GM21619 (cell line): Measurements from ENCODE around the gene TMEM89.

Experiments used
- ATAC-seq: cut with Tn5 transposase; IDR thresholded peaks from one replicate; pipeline ENCODE4 v1.9.1; 2021; ENCODE audit not compliant: unreplicated experiment

Gene TMEM89

GRCh38 chr3:48591886-48592518 is 29.6 kb downstream of the TMEM89 start:
- ATAC-seq = no peak

- no peak for ATAC-seq
Measured at GRCh38 chr3:48591436-48591835, 30.1 kb downstream of the TMEM89 start.

- no peak for ATAC-seq
Measured at GRCh38 chr3:48588230-48588629, 33.3 kb downstream of the TMEM89 start.

- ATAC-seq = no peak
Measured at GRCh38 chr3:48587686-48588085, 33.9 kb downstream of the TMEM89 start.

- ATAC-seq = no peak
Measured at GRCh38 chr3:48585411-48585810, 36.2 kb downstream of the TMEM89 start.

- ATAC-seq = no peak
Measured at GRCh38 chr3:48584836-48585235, 36.7 kb downstream of the TMEM89 start.

- ATAC-seq = no peak
Measured at GRCh38 chr3:48581621-48582481, 39.7 kb downstream of the TMEM89 start.

GRCh38 chr3:48576647-48577046 is 44.9 kb downstream of the TMEM89 start:
- no peak for ATAC-seq

- no peak for ATAC-seq
Measured at GRCh38 chr3:48575366-48575765, 46.2 kb downstream of the TMEM89 start.

GRCh38 chr3:48573973-48574585 is 47.5 kb downstream of the TMEM89 start:
- ATAC-seq = no peak

- no peak for ATAC-seq
Measured at GRCh38 chr3:48572517-48572916, 49.1 kb downstream of the TMEM89 start.

- ATAC-seq = no peak
Measured at GRCh38 chr3:48571938-48572337, 49.6 kb downstream of the TMEM89 start.
